Common myeloid progenitor, CD34-positive (primary cell): Measurements from ENCODE around the gene ST6GALNAC3.

Experiments
- CTCF ChIA-PET: fragments of 350-600 bp; sonication (Branson Sonifier 250); formaldehyde crosslinking; loops from one replicate; lab custom pipeline; 2021; ENCODE audit warnings: antibody characterized with exemption; lab: Charles Lee
- POLR2A ChIA-PET: fragments of 350-600 bp; sonication (Branson Sonifier 250); formaldehyde crosslinking; loops from one replicate; lab custom pipeline; 2021; ENCODE audit warnings: antibody characterized with exemption; lab: Charles Lee
- DNase-seq, 3 donors: peaks; one replicate each; pipeline versions ENCODE4 v3.0.0 to v3.0.0-alpha.2; 2013
- H3K27ac ChIP-seq, 2 experiments: 1 replicate in 1 of 2; 2 replicates in 1 of 2; pipeline ENCODE4 v1.7.0; 2013; ENCODE audit warnings: inconsistent platforms in 2 of 2, low read length in 2 of 2, mild to moderate bottlenecking in 2 of 2, low read depth in 1 of 2, moderate library complexity in 1 of 2; ENCODE audit not compliant: severe bottlenecking in 2 of 2, insufficient read depth in 1 of 2, poor library complexity in 1 of 2
- H3K27me3 ChIP-seq, 5 experiments: replicated peaks in 2 of 5; 1 replicate in 3 of 5; 2 replicates in 2 of 5; pipeline versions ENCODE4 v1.6.1 to v1.7.0; 2013; ENCODE audit warnings: low read length in 4 of 5, mild to moderate bottlenecking in 2 of 5, moderate library complexity in 2 of 5, inconsistent platforms in 1 of 5; ENCODE audit not compliant: insufficient read depth in 5 of 5, control insufficient read depth in 4 of 5
- H3K36me3 ChIP-seq, 4 experiments: 1 replicate in 2 of 4; 2 replicates in 2 of 4; pipeline versions ENCODE4 v1.6.1 to v1.7.0; 2013; ENCODE audit warnings: low read length in 3 of 4, control low read depth in 1 of 4, mild to moderate bottlenecking in 1 of 4; ENCODE audit not compliant: control insufficient read depth in 4 of 4, insufficient read depth in 4 of 4
- H3K4me1 ChIP-seq, 4 experiments: 1 replicate in 3 of 4; 2 replicates in 1 of 4; pipeline versions ENCODE4 v1.6.1 to v1.7.1; 2013; ENCODE audit warnings: low read length in 3 of 4, mild to moderate bottlenecking in 3 of 4, control low read depth in 1 of 4, inconsistent platforms in 1 of 4, moderate library complexity in 1 of 4; ENCODE audit not compliant: control insufficient read depth in 4 of 4, insufficient read depth in 4 of 4; ENCODE audit errors: control extremely low read depth in 1 of 4
- H3K4me3 ChIP-seq, 7 experiments: 1 replicate in 4 of 7; 2 replicates in 3 of 7; pipeline versions ENCODE4 v1.5.1 to v1.7.0; 2013; ENCODE audit warnings: mild to moderate bottlenecking in 7 of 7, low read length in 6 of 7, moderate library complexity in 6 of 7, inconsistent platforms in 2 of 7, low read depth in 2 of 7, control low read depth in 1 of 7; ENCODE audit not compliant: insufficient read depth in 4 of 7, control insufficient read depth in 1 of 7; ENCODE audit errors: extremely low read depth in 1 of 7
- H3K9me3 ChIP-seq, 5 experiments: 1 replicate in 4 of 5; 2 replicates in 1 of 5; pipeline versions ENCODE4 v1.6.1 to v1.7.1; 2013; ENCODE audit warnings: low read length in 4 of 5, mild to moderate bottlenecking in 2 of 5, inconsistent platforms in 1 of 5, low read depth in 1 of 5, moderate library complexity in 1 of 5; ENCODE audit not compliant: control insufficient read depth in 4 of 5, insufficient read depth in 2 of 5; ENCODE audit errors: control extremely low read depth in 1 of 5
- whole genome bisulfite sequencing: methylation state at CpG from one replicate; pipeline ENCODE4 v1.1.5; 2013; ENCODE audit not compliant: insufficient coverage; 5-methylcytosine and 5-hydroxymethylcytosine counted together

The ST6GALNAC3 gene

DNA sequence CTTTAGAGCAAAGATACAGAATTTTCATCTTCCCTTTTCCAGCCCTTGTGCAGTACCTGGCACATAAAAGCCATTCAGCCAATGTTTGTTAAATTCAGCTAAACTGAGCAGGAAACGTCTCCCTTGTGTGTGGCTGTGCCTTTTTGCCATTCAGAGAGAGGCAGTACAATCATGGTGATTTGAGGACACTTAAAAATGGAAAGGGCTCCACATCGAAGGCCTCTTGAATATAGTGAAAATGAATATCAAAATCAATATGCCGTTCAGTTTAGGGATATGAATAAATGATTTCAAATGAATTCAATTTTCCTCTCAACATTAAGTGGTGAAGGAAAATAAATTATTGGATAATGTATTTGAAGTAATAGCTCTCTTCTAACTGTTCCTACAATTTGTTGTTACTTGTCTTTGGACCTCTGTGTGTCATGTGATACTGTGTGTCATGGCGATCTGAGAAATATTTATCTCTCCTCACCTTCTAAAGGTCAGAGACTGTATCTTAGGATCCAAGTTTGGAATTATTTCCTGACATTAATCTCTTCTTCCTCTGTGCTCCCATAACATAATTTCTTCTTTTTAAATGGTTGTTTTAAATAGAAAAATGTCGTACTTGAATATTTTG, 437.1 kb downstream of the ST6GALNAC3 start:
- POLR2A ChIA-PET, result no interaction called here
- no peak for DNase-seq

DNA sequence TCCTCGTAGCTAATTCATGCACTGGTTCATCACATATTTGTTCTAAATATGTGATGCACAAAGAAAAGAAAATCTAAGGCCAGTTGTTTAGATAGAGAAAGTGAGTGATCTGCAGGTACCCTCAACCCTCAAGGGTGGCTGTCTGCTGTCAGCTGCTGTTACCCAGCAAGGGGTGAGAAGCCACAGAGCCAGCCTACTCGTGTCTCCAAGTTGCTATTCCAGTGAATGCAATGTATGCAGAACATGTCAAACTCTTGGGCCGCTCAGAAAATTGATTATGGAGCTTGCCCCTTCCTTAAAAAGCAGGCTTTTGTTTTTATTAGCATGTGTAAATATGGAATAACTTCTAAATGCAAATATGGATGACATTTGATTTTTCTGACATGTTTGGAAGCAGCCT, 456.4 kb downstream of the ST6GALNAC3 start:
- ChIA-PET CTCF (no interaction called here), POLR2A (no interaction called here)

More for the DNA sequence above, 437.1 kb downstream of the ST6GALNAC3 start:
- no peaks in the 10 kb centered on the region for H3K36me3 ChIP-seq
- H3K4me1 ChIP-seq, result peaks cover 0 to 10% (median 0%) of the 10 kb centered on the region in 4 experiments
- no peak overlapping the region for H3K4me3 ChIP-seq
- H3K9me3 ChIP-seq, result no peaks in the 10 kb centered on the region
- 13% methylated on average over 1 of the region's 5 CpGs for WGBS
- H3K27ac ChIP-seq, result no peak overlapping the region
- CTCF ChIA-PET, result no interaction called here
- H3K27me3 ChIP-seq, result no peaks in the 10 kb centered on the region

DNA sequence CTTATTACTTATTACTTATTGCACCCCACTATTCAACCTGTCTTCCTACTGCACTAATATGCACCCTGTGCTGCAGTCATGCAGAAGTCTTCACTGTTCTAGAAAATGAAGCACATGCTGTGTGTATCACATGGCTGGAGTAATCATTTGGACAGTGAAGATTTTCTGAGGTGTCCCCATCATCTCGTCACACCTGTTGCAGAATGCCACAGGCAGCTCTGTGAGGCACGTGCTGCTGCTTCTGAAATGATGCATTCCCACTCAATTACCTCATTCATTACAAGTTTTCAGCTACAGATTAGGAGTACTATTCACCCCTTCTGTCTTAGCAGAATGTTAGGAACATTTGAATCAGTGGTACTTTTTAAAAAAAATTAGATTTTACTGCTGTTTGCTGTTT, 467.1 kb downstream of the ST6GALNAC3 start:
- Histone ChIP-seq H3K4me1 (no peaks in the 10 kb centered on the region), H3K9me3 (peaks cover 0 to 3% (median 0%) of the 10 kb centered on the region in 5 experiments), H3K27ac (no peak overlapping the region), H3K36me3 (no peaks in the 10 kb centered on the region), H3K4me3 (no peak overlapping the region), H3K27me3 (no peaks in the 10 kb centered on the region)
- no peak for DNase-seq
- ChIA-PET CTCF (no interaction called here), POLR2A (no interaction called here)
- 100% methylated on average over 2 of the region's 2 CpGs for WGBS

More for the DNA sequence above, 456.4 kb downstream of the ST6GALNAC3 start:
- H3K27me3 ChIP-seq, result no peaks in the 10 kb centered on the region
- H3K36me3 ChIP-seq, result no peaks in the 10 kb centered on the region
- no peak overlapping the region for H3K27ac ChIP-seq
- H3K9me3 ChIP-seq, result peaks cover 0 to 1% (median 0%) of the 10 kb centered on the region in 5 experiments
- DNase-seq, result no peak
- H3K4me3 ChIP-seq, result no peak overlapping the region
- H3K4me1 ChIP-seq, result peaks cover 0 to 3% (median 0%) of the 10 kb centered on the region in 4 experiments
- 97% methylated on average over 3 of the region's 3 CpGs for WGBS

DNA sequence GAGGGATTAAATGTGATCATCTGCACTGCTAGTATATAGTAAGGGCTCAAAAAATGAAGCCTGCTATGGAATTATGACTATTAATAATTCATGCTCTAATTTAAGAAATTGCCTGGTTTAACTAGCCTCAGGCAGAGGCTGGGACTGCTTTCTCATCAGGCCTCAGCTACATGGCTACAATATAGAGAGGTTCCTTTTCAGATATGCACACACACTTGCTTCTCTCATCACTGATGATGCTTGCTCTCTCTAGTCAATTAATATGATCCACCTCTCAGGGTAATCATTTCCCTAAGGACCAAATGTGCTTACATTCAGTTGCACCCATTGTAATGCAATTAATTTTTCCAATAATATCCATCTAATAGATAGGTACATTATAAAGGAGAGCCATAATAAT, 467.8 kb downstream of the ST6GALNAC3 start:
- DNase-seq, result no peak
- Histone ChIP-seq H3K36me3 (no peaks in the 10 kb centered on the region), H3K27me3 (no peaks in the 10 kb centered on the region), H3K27ac (no peak overlapping the region), H3K9me3 (peaks cover 0 to 3% (median 0%) of the 10 kb centered on the region in 5 experiments), H3K4me1 (no peaks in the 10 kb centered on the region), H3K4me3 (no peak overlapping the region)
- ChIA-PET CTCF (no interaction called here), POLR2A (no interaction called here)

DNA sequence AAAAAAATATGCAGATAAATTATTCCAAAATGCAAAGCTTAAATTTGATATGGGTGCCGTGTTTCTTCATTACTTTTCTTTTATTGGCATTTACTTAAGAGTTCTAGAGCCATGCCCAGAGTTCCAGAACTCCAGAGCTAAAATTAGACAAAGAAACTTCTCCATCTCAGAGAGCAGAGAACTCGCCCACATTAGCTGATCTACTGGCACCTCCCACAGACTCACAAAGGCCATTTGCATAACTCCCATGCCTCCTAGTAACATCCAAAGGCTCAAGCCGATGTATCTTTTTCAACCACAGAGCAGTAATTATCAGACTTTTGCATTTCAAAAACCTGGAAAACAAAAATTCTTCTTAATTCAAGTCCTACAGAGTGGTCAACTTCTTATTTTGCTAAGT, 468.9 kb downstream of the ST6GALNAC3 start:
- Histone ChIP-seq H3K27me3 (no peaks in the 10 kb centered on the region), H3K4me3 (no peak overlapping the region), H3K36me3 (no peaks in the 10 kb centered on the region), H3K27ac (no peak overlapping the region), H3K9me3 (peaks cover 0 to 3% (median 0%) of the 10 kb centered on the region in 5 experiments), H3K4me1 (no peaks in the 10 kb centered on the region)
- ChIA-PET CTCF (no interaction called here), POLR2A (no interaction called here)
- 100% methylated on average over 2 of the region's 3 CpGs for WGBS
- DNase-seq, result no peak

DNA sequence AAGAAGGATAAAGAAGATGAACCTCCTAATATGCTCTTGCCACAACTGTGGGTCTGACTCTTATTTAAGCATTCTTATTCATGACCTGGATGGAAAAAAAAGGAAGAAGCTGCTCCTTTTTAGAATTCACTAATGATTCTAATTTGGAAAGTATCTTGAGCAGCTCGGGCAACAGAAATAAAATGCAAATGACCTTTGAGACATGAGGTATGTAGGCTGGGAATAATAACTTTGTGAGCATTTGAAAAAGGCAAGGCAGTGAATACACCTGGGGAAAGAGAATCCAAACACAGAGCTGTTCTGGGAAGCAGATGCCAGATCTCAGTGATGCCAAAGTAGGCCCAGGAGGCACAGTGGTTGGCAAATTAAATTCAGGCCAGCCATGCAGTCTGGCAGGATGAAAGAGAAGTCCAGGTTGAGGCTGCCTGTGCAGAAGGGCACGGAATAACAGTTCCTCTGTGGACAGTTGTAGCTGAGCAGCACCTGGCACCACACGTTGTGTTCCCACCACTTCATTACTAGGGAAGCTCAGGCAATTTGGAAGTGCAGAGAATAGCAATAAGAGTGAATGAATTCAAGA, 471.9 kb downstream of the ST6GALNAC3 start:
- CTCF ChIA-PET, result no interaction called here
- H3K27ac ChIP-seq, result no peak overlapping the region
- H3K4me3 ChIP-seq, result no peak overlapping the region
- 100% methylated on average over 3 of the region's 3 CpGs for WGBS
- H3K27me3 ChIP-seq, result no peaks in the 10 kb centered on the region
- H3K4me1 ChIP-seq, result no peaks in the 10 kb centered on the region
- POLR2A ChIA-PET, result no interaction called here
- DNase-seq, result no peak
- no peaks in the 10 kb centered on the region for H3K36me3 ChIP-seq
- no peaks in the 10 kb centered on the region for H3K9me3 ChIP-seq

DNA sequence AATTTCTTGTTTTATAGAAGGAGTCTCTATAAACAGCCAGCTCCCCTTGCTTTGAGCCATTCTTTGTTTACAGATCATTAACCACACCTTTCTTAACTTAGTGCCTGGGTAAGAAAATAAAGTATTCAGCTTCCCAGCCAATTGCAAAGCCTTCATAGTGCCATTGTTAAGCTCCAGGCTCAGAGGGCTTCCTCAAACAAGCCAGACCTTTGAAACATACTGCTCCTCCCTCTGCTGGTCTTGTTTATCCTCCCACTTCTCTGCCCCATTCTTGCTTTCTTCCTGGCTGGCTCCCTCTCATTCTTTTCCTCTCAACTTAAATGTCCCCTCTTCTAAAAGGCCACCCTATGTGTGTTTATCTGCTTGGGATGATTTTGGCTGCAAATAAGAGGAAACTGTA, 473.4 kb downstream of the ST6GALNAC3 start:
- Histone ChIP-seq H3K4me3 (no peak overlapping the region), H3K27ac (no peak overlapping the region), H3K36me3 (no peaks in the 10 kb centered on the region), H3K27me3 (no peaks in the 10 kb centered on the region), H3K9me3 (no peaks in the 10 kb centered on the region), H3K4me1 (no peaks in the 10 kb centered on the region)
- CTCF ChIA-PET, result no interaction called here
- POLR2A ChIA-PET, result no interaction called here
- DNase-seq, result peak in 2 of 3 donors; percentile 1 to 3
